GM19193 (cell line): Measurements from ENCODE around the gene GRID1.

Source experiments
- POLR2A ChIP-seq: IDR thresholded peaks from 4 replicates; pipeline ENCODE4 v1.6.1; 2011; ENCODE audit not compliant: insufficient read depth, insufficient read length; ENCODE audit errors: extremely low read depth

The GRID1 gene

GRCh38 chr10:86253091-86254072 is 113.2 kb downstream of the GRID1 start:
- no peak for TF ChIP-seq POLR2A

GRCh38 chr10:86252556-86252955 is 114.0 kb downstream of the GRID1 start:
- no peak for TF ChIP-seq POLR2A

GRCh38 chr10:86252079-86252478 is 114.5 kb downstream of the GRID1 start:
- no peak for TF ChIP-seq POLR2A

- no peak for TF ChIP-seq POLR2A
Measured at GRCh38 chr10:86251426-86251825, 115.2 kb downstream of the GRID1 start.

- no peak for TF ChIP-seq POLR2A
Measured at GRCh38 chr10:86250399-86250798, 116.2 kb downstream of the GRID1 start.

- TF ChIP-seq POLR2A, result no peak
Measured at GRCh38 chr10:86249794-86250193, 116.8 kb downstream of the GRID1 start.

GRCh38 chr10:86248062-86248461 is 118.5 kb downstream of the GRID1 start:
- TF ChIP-seq POLR2A, result no peak

GRCh38 chr10:86247588-86247987 is 119.0 kb downstream of the GRID1 start:
- no peak for TF ChIP-seq POLR2A

- no peak for TF ChIP-seq POLR2A
Measured at GRCh38 chr10:86247073-86247472, 119.5 kb downstream of the GRID1 start.

- no peak for TF ChIP-seq POLR2A
Measured at GRCh38 chr10:86246279-86246940, 120.2 kb downstream of the GRID1 start.

GRCh38 chr10:86245015-86245394 is 121.6 kb downstream of the GRID1 start:
- no peak for TF ChIP-seq POLR2A

- TF ChIP-seq POLR2A, result no peak
Measured at GRCh38 chr10:86244297-86245014, 122.1 kb downstream of the GRID1 start.

GRCh38 chr10:86243651-86244155 is 122.9 kb downstream of the GRID1 start:
- TF ChIP-seq POLR2A, result no peak

GRCh38 chr10:86242761-86243160 is 123.8 kb downstream of the GRID1 start:
- no peak for TF ChIP-seq POLR2A
